GM12872 (cell line): ENCODE data around the gene SLC12A2.

Source experiments
- TF ChIP-seq, protein P1 (sequence below): IDR thresholded peaks from 3 replicates; pipeline ENCODE4 v1.5.1; 2011; ENCODE audit warnings: low read depth, mild to moderate bottlenecking, low read length, moderate library complexity; ENCODE audit not compliant: insufficient read depth

Gene SLC12A2

DNA sequence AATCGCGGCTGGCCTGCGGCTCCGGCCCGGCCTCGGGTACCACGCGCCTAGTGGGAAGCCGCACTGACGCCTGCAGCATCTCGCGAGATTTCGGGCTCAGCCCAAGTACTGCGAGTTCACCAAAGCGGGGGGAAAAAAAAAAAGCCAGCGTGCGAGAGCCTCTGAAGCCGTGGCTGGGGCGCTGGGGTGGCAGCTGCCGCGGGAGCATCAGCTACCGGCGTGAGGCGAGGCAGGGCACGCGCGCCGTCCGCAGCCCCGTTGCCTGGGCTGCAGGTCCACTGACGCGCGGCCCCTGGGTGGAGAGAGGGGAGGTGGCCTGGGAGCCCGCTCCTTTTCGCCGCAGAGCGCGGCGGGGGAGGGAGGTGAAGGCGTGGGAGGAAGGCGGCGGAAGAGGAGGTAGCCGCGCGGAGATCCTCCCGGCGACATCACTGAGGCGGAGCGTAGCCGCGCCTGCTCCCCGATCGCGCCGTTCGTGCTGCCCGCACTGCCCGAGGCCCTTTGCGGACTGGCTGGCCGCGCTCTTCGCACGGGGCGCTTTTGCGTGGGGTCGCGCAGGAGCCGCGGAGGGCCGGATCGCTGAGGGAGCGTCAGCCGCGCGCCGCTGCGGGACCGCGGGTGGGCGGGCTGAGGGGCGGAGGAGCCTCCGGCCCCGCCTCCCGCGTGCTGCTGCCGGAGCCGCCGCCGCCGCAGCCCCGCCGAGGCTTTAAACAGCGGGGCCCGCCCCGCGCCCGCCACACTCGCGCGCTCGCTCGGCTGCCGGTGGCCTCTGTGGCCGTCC is at the start of gene SLC12A2:
TSS of gene SLC12A2 (plus strand) at position 734 of the 778 bp plus-strand sequence. CDS start 189 bp downstream, outside the sequence.
- TF ChIP-seq, protein P1, sequence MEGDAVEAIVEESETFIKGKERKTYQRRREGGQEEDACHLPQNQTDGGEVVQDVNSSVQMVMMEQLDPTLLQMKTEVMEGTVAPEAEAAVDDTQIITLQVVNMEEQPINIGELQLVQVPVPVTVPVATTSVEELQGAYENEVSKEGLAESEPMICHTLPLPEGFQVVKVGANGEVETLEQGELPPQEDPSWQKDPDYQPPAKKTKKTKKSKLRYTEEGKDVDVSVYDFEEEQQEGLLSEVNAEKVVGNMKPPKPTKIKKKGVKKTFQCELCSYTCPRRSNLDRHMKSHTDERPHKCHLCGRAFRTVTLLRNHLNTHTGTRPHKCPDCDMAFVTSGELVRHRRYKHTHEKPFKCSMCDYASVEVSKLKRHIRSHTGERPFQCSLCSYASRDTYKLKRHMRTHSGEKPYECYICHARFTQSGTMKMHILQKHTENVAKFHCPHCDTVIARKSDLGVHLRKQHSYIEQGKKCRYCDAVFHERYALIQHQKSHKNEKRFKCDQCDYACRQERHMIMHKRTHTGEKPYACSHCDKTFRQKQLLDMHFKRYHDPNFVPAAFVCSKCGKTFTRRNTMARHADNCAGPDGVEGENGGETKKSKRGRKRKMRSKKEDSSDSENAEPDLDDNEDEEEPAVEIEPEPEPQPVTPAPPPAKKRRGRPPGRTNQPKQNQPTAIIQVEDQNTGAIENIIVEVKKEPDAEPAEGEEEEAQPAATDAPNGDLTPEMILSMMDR: no peak

DNA sequence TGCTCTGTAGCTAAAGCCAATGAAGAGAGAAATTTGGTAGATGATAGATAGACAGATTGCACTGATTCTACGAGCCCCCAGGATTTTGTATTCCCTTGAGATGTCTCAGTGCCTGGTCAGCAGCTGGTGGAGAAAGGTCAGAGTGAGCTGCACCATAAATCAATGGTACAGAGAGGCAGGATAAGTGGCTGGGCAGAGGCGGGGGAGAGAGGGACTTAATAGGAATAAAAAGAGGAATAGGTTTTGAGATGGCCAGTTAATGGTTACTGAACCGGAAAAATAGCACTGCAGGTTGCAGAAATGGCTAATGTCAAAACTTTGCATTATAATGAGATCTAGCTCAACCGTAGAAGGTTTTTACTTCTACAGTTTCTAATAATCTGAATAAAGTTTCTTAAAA is 47.9 kb upstream of the SLC12A2 start:
- TF ChIP-seq, protein P1: no peak

DNA sequence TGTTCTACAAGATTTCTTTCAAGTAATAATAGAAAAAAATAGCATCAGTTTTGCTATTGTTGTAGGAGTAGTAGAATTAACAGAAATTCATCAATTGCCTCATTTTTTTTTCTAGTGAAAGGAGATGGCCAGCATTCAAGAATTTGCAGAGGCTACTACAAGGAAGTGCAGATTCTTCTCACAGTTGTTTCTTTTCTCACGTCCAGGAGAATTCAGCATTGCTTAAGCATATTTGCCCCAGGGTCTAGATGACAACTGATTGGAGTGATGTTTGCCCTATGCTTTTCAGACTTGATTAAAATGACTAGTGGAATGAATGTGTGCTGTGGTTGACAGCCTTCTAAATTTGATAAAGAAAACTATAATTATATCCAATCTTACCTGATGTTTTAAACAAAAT is 46.6 kb upstream of the SLC12A2 start:
- TF ChIP-seq, protein P1: no peak

DNA sequence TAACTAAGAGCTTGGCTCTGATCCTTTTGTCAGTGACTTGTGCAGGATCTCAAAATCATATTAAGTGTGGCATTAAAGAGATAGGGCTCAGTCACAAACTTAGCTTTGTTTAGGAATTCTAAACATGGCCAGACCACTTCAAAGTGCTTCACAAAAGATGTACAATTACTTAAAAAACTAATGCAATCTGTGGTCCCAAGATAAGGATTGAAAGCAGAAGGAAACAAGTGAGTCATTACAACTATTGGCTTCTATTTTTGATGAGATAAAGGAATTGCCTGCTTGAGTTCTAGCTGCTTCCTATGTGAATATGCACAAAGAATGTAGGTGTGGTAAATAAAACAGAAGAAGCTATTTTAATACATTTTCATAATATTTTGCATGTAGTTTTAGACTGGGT is 44.9 kb upstream of the SLC12A2 start:
- TF ChIP-seq, protein P1: no peak

DNA sequence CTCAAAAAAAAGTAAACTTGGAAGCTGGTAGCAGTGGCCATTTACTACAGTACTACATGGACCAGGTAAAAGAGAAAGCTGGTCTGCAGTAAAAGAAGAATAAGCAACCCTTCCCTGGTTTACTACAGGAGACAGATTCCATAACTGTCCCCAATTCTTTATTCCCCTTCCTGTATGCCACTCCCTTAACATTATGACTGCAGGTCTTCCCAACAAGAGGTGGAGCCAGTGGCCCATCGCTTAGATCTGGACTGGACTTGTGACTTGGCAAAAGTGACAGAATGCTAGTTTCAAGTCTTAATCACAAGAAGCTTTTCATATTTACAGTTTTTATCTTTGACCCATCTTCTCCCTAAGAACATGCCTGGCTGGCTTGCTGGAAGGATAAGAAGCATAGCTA is 42.6 kb upstream of the SLC12A2 start:
- TF ChIP-seq, protein P1: no peak

DNA sequence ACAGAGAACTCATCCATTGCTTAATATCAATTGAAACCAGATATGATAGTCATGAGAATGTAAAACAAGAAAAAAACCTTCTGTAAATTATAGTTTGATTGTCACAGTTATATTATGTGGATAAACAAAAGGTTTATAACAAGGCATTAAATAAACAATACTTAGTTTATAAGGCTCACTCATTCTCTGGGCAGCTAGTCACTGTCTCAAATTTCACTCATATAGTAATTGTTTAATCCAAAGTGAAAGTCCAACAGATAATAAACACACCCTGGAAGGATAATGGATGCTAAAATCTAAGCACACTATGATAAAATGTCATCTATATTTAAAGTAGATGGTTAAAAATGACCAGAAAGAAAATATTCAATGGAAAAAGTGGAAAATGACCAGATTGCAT is 30.8 kb upstream of the SLC12A2 start:
- TF ChIP-seq, protein P1: no peak

DNA sequence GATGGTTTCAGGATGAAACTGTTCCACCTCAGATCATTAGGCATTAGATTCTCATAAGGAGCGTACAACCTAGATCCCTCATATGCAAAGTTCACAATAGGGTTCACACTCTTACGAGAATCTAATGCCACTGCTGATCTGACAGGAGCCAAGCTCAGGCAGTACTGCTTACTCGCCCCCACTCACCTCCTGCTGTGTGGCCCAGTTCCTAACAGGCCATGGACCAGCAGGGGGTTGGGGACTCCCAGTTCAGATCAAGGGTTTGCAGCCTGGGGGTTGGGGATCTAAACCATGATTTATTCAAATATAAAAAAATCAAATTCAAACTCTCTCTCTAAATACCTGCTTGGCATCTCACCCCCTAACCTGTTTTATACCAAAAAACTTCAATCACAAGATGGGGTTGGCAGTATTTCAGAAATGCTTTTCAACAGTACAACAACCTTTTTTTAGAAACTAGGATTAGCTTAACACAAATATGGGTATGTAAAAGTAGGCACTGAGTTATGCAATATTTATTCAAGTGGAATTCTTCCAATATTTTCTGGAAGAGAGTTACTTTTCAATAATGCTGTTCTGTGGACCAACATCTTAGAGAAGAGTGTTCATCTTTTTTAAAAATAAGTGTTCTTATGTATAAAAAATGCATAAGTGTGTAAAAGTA is 30.1 kb upstream of the SLC12A2 start:
- TF ChIP-seq, protein P1: no peak
